Measurements from ENCODE around the gene RIMS4.
"Not testable (repeated sequence)": the region's sequence is repeated elsewhere in the genome, so short reads cannot be mapped to it uniquely, and the experiment has no call there.

Gene RIMS4

GRCh38 chr20:44830995-44831394 is 20.6 kb upstream of the RIMS4 start:
- WGBS, 2 experiments (ENCODE audit: insufficient coverage in 2 of 2), result no CpG with 5 or more reads among the region's 1 CpG
- H3K36me3 ChIP-seq (ENCODE audit: control insufficient read depth, insufficient read depth, low read length), result no peaks in the 10 kb centered on the region
- no peak overlapping the region for H3K4me3 ChIP-seq (ENCODE audit: extremely low read depth, insufficient read depth, low read length, poor library complexity, severe bottlenecking)
- no peaks in the 10 kb centered on the region for H3K9me3 ChIP-seq (ENCODE audit: control insufficient read depth, low read length)
- no peaks in the 10 kb centered on the region for H3K4me1 ChIP-seq (ENCODE audit: control insufficient read depth, insufficient read depth, low read length, poor library complexity, severe bottlenecking)
- no peak overlapping the region for H3K27ac ChIP-seq (ENCODE audit: low read depth, low read length, severe bottlenecking)

DNA sequence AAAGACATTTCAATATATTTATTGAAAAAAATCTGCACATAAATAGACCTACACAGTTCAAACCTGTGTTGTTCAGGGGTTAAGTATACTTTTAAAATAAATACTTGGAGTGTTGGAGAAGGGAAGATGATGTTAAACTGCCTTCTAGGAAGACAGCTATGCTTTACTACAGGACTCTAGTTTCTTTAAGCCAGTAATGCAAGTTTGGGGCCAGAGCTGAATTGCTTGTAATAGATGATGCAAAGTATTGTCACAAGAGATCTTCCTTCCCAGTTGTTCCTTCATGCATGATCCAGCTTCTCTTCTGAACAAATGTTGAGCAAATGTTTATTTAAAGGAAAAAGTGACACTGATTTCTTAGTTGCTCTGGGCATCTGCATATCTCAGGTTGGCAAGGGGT is 20.2 kb upstream of the RIMS4 start:
- no peaks in the 10 kb centered on the region for H3K4me1 ChIP-seq (ENCODE audit: control insufficient read depth, insufficient read depth, low read length, poor library complexity, severe bottlenecking)
- H3K9me3 ChIP-seq (ENCODE audit: control insufficient read depth, low read length), result no peaks in the 10 kb centered on the region
- no peaks in the 10 kb centered on the region for H3K36me3 ChIP-seq (ENCODE audit: control insufficient read depth, insufficient read depth, low read length)
- no peak overlapping the region for H3K27ac ChIP-seq (ENCODE audit: low read depth, low read length, severe bottlenecking)
- H3K4me3 ChIP-seq (ENCODE audit: extremely low read depth, insufficient read depth, low read length, poor library complexity, severe bottlenecking), result no peak overlapping the region

DNA sequence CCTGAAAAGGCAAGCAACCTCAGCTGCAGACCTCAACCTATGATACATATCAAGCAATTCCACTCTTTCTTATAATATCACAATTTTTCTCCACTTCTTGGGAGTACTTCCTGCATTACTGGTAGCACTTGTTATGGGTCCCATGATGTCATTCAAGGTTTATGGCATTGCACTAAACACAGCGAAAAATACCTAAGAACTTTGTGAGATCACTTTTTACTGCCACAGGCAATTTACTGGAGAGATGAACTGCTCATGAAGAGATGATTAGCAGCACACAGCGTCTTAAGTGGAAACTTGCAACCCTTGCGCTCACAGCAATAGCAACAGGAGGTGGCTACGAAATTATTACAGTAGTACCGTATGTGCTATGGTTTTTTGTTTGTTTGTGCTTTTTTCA is 19.3 kb upstream of the RIMS4 start:
- WGBS, 2 experiments (ENCODE audit: insufficient coverage in 2 of 2), result 95 to 97% methylated on average over 4 to 5 of the region's 5 CpGs
- H3K4me3 ChIP-seq (ENCODE audit: extremely low read depth, insufficient read depth, low read length, poor library complexity, severe bottlenecking), result no peak overlapping the region
- no peaks in the 10 kb centered on the region for H3K36me3 ChIP-seq (ENCODE audit: control insufficient read depth, insufficient read depth, low read length)
- no peaks in the 10 kb centered on the region for H3K9me3 ChIP-seq (ENCODE audit: control insufficient read depth, low read length)
- H3K4me1 ChIP-seq (ENCODE audit: control insufficient read depth, insufficient read depth, low read length, poor library complexity, severe bottlenecking), result no peaks in the 10 kb centered on the region
- H3K27ac ChIP-seq (ENCODE audit: low read depth, low read length, severe bottlenecking), result no peak overlapping the region

- Histone ChIP-seq H3K27ac (ENCODE audit: low read depth, low read length, severe bottlenecking) (no peak overlapping the region), H3K9me3 (ENCODE audit: control insufficient read depth, low read length) (no peaks in the 10 kb centered on the region), H3K4me1 (ENCODE audit: control insufficient read depth, insufficient read depth, low read length, poor library complexity, severe bottlenecking) (no peaks in the 10 kb centered on the region), H3K36me3 (ENCODE audit: control insufficient read depth, insufficient read depth, low read length) (no peaks in the 10 kb centered on the region), H3K4me3 (ENCODE audit: extremely low read depth, insufficient read depth, low read length, poor library complexity, severe bottlenecking) (no peak overlapping the region)
- 80 to 100% methylated on average over 1 to 2 of the region's 2 CpGs for WGBS, 2 experiments (ENCODE audit: insufficient coverage in 2 of 2)
Observed at GRCh38 chr20:44828640-44829039, 18.3 kb upstream of the RIMS4 start.

DNA sequence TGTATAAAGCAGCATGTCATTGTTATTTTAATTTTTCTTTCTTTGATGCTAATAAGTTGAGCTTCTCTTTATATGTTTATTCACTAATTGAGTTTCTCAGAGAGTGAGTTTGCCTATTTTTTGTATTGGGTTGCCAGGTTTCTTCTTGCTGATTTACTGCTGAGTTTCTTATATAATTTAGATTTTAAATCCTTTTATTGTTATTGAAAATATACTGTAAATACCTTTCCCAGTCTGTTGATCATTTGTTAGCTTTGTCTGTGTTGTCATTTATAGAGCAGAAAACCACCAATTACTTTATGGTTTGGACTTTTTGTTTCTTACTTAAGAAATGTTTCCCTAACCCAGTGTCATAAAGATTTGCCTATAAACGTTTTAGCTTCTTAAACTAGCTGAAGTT is 17.1 kb upstream of the RIMS4 start:
- WGBS, 2 experiments (ENCODE audit: insufficient coverage in 2 of 2), result no CpG with 5 or more reads among the region's 1 CpG
- Histone ChIP-seq H3K27ac (ENCODE audit: low read depth, low read length, severe bottlenecking) (no peak overlapping the region), H3K4me1 (ENCODE audit: control insufficient read depth, insufficient read depth, low read length, poor library complexity, severe bottlenecking) (no peaks in the 10 kb centered on the region), H3K4me3 (ENCODE audit: extremely low read depth, insufficient read depth, low read length, poor library complexity, severe bottlenecking) (no peak overlapping the region), H3K9me3 (ENCODE audit: control insufficient read depth, low read length) (no peaks in the 10 kb centered on the region), H3K36me3 (ENCODE audit: control insufficient read depth, insufficient read depth, low read length) (no peaks in the 10 kb centered on the region)

GRCh38 chr20:44821576-44821975 is 11.2 kb upstream of the RIMS4 start:
- not testable (repeated sequence) for H3K4me1 ChIP-seq (ENCODE audit: control insufficient read depth, insufficient read depth, low read length, poor library complexity, severe bottlenecking); H3K27ac ChIP-seq (ENCODE audit: low read depth, low read length, severe bottlenecking); H3K4me3 ChIP-seq (ENCODE audit: extremely low read depth, insufficient read depth, low read length, poor library complexity, severe bottlenecking); H3K36me3 ChIP-seq (ENCODE audit: control insufficient read depth, insufficient read depth, low read length); H3K9me3 ChIP-seq (ENCODE audit: control insufficient read depth, low read length)
- 83 to 85% methylated on average over 2 to 6 of the region's 6 CpGs for WGBS, 2 experiments (ENCODE audit: insufficient coverage in 2 of 2)

DNA sequence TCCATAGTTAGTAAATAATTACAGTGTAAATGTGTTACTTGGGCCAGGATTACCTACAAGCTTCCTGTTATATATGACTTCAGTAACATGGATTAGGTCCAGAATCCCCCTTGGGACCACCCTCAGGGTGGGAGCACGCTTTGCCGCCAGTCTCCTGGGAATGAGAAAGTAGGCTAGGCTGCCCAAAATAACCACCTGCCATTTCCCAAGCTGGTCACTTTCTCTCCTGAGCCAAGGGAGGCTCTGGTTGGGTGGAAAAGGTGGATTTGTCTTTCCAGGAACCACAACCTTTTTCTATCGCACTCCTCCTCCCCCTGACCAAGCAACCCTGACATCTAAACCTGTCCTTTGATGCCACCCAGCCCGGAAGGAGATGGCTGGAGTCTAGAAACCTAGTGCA is 9.6 kb upstream of the RIMS4 start:
- WGBS, 2 experiments (ENCODE audit: insufficient coverage in 2 of 2), result 69 to 80% methylated on average over 1 to 2 of the region's 4 CpGs
- Histone ChIP-seq H3K36me3 (ENCODE audit: control insufficient read depth, insufficient read depth, low read length) (no peaks in the 10 kb centered on the region), H3K4me3 (ENCODE audit: extremely low read depth, insufficient read depth, low read length, poor library complexity, severe bottlenecking) (no peak overlapping the region), H3K27ac (ENCODE audit: low read depth, low read length, severe bottlenecking) (no peak overlapping the region), H3K4me1 (ENCODE audit: control insufficient read depth, insufficient read depth, low read length, poor library complexity, severe bottlenecking) (no peaks in the 10 kb centered on the region), H3K9me3 (ENCODE audit: control insufficient read depth, low read length) (no peaks in the 10 kb centered on the region)

GRCh38 chr20:44817143-44817910 is 7.0 kb upstream of the RIMS4 start:
- no peaks in the 10 kb centered on the region for H3K36me3 ChIP-seq (ENCODE audit: control insufficient read depth, insufficient read depth, low read length)

DNA sequence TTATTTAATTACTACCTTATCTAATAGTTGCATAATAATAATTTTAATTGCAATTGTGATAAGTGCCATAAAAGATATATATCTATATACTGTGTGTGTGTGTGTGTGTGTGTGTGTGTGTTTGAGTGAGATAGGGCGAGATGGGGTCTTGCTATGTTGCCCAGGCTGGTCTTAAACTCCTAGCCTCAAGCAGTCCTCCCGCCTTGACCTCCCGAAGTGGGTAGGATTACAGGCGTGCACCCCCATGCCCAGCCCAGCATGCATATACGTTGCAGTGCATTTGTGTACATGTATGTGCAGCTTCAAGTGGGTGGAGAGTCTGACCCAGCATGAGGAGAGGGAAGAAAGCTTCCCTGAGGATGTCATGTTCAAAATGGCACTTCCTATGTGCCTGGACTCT is 4.6 kb upstream of the RIMS4 start:
- WGBS, 2 experiments (ENCODE audit: insufficient coverage in 2 of 2), result 79 to 95% methylated on average over 4 of the region's 5 CpGs

More at GRCh38 chr20:44817143-44817910, 7.0 kb upstream of the RIMS4 start:
- WGBS, 2 experiments (ENCODE audit: insufficient coverage in 2 of 2), result 67 to 90% methylated on average over 1 to 3 of the region's 6 CpGs
- no peaks in the 10 kb centered on the region for H3K4me1 ChIP-seq (ENCODE audit: control insufficient read depth, insufficient read depth, low read length, poor library complexity, severe bottlenecking)
- no peak overlapping the region for H3K4me3 ChIP-seq (ENCODE audit: extremely low read depth, insufficient read depth, low read length, poor library complexity, severe bottlenecking)
- H3K27ac ChIP-seq (ENCODE audit: low read depth, low read length, severe bottlenecking), result no peak overlapping the region
- H3K9me3 ChIP-seq (ENCODE audit: control insufficient read depth, low read length), result no peaks in the 10 kb centered on the region

DNA sequence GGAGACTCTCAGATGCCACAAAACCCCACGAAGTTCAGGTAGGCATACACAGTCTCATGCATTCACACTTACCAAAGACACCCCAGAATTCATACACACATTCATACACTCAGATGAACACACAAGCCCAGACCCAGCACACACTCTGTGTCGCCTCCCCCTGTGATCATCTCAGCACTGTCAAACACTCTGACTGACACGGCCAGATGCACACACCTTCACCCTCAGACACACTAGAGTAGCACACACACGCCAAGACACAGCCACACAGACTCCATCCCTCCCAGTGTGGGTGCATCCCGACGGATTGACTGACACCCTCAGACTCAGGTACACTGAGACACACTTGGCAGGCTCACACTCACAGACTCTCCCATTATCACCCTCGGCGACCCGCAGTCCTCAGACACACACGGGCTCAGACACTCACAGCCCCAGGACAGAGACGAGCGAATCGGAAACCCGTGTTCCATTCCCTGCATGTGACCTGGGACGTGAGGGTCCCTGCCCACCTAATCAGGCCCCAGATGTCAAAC is 872 bp upstream of the RIMS4 start:
- peak overlapping the region; percentile 34 for H3K4me3 ChIP-seq (ENCODE audit: extremely low read depth, insufficient read depth, low read length, poor library complexity, severe bottlenecking)
- 87 to 91% methylated on average over 9 to 12 of the region's 15 CpGs for WGBS, 2 experiments (ENCODE audit: insufficient coverage in 2 of 2)
- H3K9me3 ChIP-seq (ENCODE audit: control insufficient read depth, low read length), result no peaks in the 10 kb centered on the region
- peaks cover 3% of the 10 kb centered on the region for H3K4me1 ChIP-seq (ENCODE audit: control insufficient read depth, insufficient read depth, low read length, poor library complexity, severe bottlenecking)
- no peaks in the 10 kb centered on the region for H3K36me3 ChIP-seq (ENCODE audit: control insufficient read depth, insufficient read depth, low read length)
- H3K27ac ChIP-seq (ENCODE audit: low read depth, low read length, severe bottlenecking), result no peak overlapping the region

More for the DNA sequence above, 4.6 kb upstream of the RIMS4 start:
- Histone ChIP-seq H3K36me3 (ENCODE audit: control insufficient read depth, insufficient read depth, low read length) (no peaks in the 10 kb centered on the region), H3K4me1 (ENCODE audit: control insufficient read depth, insufficient read depth, low read length, poor library complexity, severe bottlenecking) (peaks cover 3% of the 10 kb centered on the region), H3K27ac (ENCODE audit: low read depth, low read length, severe bottlenecking) (no peak overlapping the region), H3K4me3 (ENCODE audit: extremely low read depth, insufficient read depth, low read length, poor library complexity, severe bottlenecking) (no peak overlapping the region), H3K9me3 (ENCODE audit: control insufficient read depth, low read length) (no peaks in the 10 kb centered on the region)

GRCh38 chr20:44810061-44810390 is 320 bp downstream of the RIMS4 start:
- 0 to 1% methylated on average over 29 to 45 of the region's 49 CpGs for WGBS, 2 experiments (ENCODE audit: insufficient coverage in 2 of 2)
- Histone ChIP-seq H3K27ac (ENCODE audit: low read depth, low read length, severe bottlenecking) (no peak overlapping the region), H3K36me3 (ENCODE audit: control insufficient read depth, insufficient read depth, low read length) (no peaks in the 10 kb centered on the region), H3K4me1 (ENCODE audit: control insufficient read depth, insufficient read depth, low read length, poor library complexity, severe bottlenecking) (peaks cover 3% of the 10 kb centered on the region), H3K4me3 (ENCODE audit: extremely low read depth, insufficient read depth, low read length, poor library complexity, severe bottlenecking) (peak overlapping the region; percentile 8), H3K9me3 (ENCODE audit: control insufficient read depth, low read length) (no peaks in the 10 kb centered on the region)
